GM12864 (cell line): ENCODE results near the gene GORASP1.

Experiments
- DNase-seq: peaks from one replicate; pipeline ENCODE4 v3.0.0-alpha.2; 2011; ENCODE audit warnings: low read depth
- H3K4me3 ChIP-seq: 2 replicates; pipeline ENCODE4 v1.5.1; 2011; ENCODE audit warnings: mild to moderate bottlenecking, low read depth, low read length, control low read depth
- TF ChIP-seq, protein P1 (sequence below): IDR thresholded peaks from 2 replicates; pipeline ENCODE4 v1.5.1; 2011; ENCODE audit warnings: low read depth, mild to moderate bottlenecking, moderate library complexity, low read length, control low read depth, inconsistent platforms; ENCODE audit errors: missing control alignments

The GORASP1 gene

DNA sequence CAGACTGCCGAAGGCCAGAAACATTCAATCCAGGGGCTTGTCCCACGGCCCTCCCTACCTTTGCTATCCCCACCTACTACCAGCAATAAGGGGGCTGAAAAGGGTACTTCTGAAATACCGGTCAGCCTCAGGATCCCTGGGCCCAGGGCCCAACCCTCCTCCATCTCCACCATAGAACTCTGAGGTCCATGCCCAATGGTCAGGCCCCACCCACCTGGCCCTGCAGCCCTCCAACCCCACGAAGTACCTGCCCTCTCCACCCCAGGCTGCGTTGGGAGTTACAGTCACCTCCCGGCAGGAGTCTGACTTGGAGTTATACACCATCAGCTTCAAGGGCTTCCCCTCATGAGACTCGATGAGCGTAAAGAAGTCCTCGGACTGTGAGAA, 6.9 kb downstream of the GORASP1 start:
- DNase-seq: no peak
- H3K4me3 ChIP-seq: no peak overlapping the region

DNA sequence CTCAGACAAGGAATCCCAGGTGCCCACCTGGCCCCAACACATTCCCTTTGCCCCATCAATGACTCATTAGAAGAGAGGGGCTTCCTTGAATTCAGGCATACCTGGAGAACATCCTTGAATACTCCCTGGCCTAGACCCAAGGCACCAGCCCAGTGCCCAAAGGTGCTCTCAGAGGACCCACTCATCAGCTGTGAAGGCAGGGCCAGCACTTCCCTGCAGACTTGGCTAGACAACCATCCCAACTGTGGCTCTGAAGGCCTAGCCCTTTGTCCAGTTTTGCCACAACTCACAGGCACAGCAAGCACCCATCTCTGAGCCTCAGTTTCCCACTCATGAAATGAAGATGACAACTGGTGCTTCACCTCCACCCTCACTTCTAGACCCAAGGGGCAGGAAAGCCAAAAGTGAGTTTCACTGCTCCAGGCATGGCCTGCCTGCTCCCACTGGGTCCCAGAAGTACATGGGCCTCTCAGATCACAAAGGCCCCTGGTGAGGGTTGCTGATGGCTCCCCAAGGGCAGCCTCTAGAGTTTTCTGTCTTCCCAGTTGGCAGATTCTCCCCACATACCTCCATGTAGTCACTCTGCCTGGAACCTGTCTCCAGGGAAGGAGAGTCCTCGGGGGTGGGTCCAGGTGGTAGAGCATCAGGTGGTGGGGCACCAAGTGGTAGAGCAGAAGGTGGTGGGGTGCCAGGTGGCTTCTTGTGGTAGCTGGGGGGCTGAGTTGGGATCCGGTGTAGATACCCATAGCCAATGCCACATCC, 7.5 kb downstream of the GORASP1 start:
- DNase-seq: no peak
- H3K4me3 ChIP-seq: no peak overlapping the region
- TF ChIP-seq, protein P1, sequence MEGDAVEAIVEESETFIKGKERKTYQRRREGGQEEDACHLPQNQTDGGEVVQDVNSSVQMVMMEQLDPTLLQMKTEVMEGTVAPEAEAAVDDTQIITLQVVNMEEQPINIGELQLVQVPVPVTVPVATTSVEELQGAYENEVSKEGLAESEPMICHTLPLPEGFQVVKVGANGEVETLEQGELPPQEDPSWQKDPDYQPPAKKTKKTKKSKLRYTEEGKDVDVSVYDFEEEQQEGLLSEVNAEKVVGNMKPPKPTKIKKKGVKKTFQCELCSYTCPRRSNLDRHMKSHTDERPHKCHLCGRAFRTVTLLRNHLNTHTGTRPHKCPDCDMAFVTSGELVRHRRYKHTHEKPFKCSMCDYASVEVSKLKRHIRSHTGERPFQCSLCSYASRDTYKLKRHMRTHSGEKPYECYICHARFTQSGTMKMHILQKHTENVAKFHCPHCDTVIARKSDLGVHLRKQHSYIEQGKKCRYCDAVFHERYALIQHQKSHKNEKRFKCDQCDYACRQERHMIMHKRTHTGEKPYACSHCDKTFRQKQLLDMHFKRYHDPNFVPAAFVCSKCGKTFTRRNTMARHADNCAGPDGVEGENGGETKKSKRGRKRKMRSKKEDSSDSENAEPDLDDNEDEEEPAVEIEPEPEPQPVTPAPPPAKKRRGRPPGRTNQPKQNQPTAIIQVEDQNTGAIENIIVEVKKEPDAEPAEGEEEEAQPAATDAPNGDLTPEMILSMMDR: no peak

More for the DNA sequence above, 6.9 kb downstream of the GORASP1 start:
- TF ChIP-seq, protein P1: no peak

DNA sequence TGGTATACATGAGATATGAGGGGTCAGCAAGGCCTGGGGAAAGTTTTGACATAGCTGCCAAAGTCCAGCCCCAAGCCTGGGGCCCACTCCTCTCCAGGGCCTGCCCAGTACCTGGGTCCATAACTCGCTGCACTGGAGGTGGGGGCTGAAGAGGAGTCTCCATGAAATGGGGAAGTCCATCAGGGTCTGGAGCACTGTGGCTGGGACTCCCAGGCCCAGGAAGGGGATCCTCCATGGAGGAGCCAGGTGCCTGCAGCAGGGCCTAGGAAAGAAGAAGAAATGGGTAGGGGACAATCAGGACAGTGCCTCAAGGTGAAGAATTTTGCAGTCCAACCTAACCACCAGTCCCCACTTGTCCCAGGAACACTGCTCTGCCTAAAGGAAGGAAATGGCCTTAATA, 8.2 kb downstream of the GORASP1 start:
- no peak for DNase-seq
- TF ChIP-seq, protein P1: no peak
- H3K4me3 ChIP-seq: no peak overlapping the region

DNA sequence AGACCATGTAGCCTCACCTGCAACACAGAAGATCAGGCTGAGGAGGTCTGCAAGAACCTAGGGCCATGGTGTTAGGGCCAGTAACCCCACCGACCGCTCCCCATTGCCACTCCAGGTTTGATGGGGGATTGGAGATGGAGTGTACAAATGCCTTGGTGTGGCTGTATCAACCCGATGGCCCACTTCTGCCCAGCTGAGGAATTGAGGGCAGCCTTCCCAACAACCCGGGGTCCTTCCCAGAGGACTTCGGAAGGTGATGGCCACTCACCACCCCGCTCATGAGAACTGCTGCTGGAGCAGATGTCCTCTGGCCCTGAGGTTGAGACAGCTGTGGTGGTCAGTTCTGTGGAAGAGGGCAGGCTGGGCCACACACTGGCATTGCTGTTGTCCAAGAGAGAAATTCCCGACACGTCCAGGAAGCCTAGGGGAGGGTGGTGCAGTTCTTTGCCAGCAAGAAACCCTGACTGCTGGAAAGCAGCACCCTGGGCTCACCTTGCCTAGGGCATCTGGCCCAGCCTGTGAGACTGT, 8.9 kb downstream of the GORASP1 start:
- no peak overlapping the region for H3K4me3 ChIP-seq
- TF ChIP-seq, protein P1: no peak
- no peak for DNase-seq

DNA sequence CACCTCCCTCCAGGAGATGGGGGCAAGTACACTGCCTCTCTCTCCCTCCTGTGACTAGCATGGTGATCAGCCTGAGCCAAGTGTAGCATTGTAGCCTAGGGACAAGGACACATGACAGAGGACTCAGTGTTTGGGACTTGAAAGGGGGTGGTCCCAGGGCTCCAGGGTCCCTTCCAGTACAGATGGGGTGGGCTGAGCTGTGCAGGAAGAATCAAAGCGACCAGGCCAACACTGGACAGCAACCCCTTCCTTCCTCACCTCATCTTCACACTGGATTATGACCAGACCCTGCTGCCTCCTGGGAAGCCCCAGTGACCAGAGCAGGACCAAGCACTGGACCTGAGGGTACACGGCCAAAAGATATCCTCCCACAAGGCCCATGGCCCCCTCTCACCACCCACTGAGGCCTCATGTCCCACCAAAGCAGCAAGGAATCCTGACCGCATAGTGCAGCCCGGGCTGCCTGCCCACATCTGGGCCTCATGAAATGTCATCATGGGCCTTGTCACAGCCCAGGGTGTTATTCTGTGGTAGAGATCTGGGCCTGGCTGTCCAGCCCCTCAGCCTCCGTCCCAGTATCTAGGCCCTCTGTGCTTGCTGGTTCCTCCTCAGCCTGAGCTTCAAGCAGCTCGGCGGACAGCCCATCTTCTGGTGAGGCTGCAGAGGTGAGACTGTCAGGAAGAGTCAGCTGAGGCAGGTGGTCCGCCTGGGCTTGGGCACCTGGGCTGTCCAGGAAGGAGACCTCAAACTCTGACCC, 9.5 kb downstream of the GORASP1 start:
- no peak for DNase-seq
- TF ChIP-seq, protein P1: no peak
- no peak overlapping the region for H3K4me3 ChIP-seq

DNA sequence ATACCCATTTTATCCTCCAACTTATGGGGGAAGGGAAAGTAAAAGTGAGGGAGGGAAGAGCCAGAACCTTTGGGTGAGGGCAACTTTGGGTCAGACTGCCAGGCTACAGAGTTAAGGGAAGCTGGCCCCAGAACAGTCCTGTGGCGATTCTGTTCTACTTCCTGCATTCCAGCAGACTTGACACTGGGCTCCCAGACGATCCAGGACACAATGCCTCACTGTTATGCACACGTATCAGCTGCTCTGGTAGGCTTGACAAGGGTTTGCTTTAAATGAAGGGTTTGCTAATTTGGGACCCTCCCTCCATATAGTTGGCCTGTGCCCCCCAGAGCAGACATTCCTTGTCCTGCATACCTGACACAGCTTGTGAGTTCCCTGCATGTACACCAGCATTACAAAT, 10.7 kb downstream of the GORASP1 start:
- TF ChIP-seq, protein P1: no peak
- no peak overlapping the region for H3K4me3 ChIP-seq
- DNase-seq: no peak
